LNCaP clone FGC (cell line): ENCODE measurements around the gene IER2.
A peak's percentile ranks its signal among the peaks of the same experiment; 100 is the strongest.

Experiments
- DNase-seq: peaks from one replicate; pipeline ENCODE4 v3.0.0-alpha.2; 2011; ENCODE audit warnings: low read depth
- H3K4me3 ChIP-seq: 2 replicates; pipeline ENCODE4 v1.5.1; 2011; ENCODE audit warnings: mild to moderate bottlenecking, low read depth, low read length, control low read depth
- CTCF ChIP-seq: IDR thresholded peaks from 2 replicates; pipeline ENCODE4 v1.5.1; 2012; ENCODE audit warnings: mild to moderate bottlenecking; ENCODE audit not compliant: control insufficient read depth, insufficient read depth; ENCODE audit errors: extremely low read depth

IER2 gene

DNA sequence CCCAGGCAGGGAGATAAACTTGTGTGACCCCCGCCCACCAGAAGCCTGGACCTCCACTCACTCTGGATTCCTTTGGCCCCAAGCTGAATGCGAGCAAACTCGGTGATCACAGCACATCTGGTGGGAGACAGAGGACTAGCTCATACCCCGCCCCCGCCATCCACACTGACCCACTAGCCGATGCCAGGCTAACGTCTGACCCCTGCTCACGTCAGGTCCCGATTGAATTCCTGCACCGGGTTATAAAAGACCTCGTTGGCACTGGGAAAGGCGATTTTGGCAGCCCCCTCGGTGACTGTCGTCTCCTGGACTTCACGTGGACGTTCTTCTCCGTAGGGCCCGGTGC lies 34.3 kb upstream of the IER2 start:
- peak overlapping the region; percentile 97 for H3K4me3 ChIP-seq
- no peak for TF ChIP-seq CTCF
- DNase-seq = no peak

DNA sequence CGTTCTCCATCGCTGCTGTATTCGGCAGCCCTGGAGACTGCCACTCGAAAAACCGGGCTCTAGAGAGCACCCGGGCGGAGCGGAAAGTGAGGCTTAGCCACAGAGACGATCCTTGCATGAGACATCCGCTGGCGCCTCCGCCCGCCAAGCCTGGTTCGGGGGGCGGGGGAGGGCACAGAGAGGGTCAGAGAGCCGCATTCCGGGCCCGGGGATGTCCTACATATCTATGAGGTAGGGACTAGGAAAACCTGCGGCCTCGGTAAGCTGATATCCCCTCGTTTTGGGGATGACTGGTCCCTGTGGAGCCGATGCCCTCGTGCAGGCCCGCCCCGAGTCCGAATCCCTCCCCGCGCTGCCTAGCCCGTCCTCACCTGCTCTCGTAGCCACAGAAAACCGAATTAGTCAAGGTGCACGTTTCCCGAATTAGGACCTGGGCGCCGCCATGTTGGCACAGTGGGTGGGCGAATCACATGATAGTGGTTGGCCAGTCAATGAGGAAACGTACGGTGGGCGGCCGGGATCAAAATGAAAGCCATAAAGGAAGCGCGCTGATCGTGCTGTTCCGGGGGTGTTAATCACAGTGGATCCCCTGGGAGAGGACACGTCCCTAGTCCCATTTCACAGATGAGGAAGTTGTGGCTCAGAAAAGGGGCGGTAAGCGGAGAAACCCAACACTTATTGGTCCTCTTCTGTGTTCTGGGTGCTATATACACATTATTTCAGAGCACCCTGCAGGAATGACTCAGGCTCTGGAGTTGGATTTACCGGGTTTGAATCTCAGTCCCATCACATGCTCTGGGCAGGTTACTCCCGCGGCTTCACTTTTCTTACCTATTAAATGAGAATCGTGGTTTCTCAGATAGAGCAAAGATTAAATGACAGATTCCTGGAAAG lies 33.7 kb upstream of the IER2 start, which contains the start of gene TRMT1:
Gene TRMT1, minus strand, starts transcription at position 459 of the 894 bp plus-strand sequence. Its CDS starts 341 bp downstream, at position 118.
- DNase-seq = peak; percentile 75
- TF ChIP-seq CTCF = no peak
- peak within 1 kb of the TSS; percentile 97 for H3K4me3 ChIP-seq

DNA sequence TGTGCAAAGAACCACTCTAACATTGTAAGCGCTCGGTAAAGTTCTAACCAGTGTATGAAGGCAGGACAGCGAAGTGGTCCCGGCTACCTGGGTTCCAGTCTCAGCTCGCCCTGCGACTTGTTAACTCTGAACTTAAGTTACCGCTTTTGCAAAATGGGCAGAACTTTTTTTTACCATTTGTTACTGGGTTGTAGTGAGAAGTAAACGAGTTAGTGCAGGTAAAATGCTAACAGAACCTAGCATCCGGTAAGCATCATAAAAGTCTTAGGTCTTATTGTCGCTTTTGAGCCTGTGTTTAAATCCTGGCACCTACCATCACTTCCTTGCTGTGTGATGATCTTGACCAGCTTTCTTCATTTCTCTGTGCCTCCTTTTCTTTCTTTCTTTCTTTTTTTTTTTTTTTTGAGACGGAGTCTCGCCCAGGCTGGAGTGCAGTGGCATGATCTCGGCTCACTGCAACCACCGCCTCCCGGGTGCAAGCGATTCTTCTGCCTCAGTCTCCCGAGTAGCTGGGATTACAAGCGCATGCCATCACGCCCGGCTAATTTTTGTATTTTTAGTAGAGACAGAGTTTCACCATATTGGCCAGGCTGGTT lies 32.9 kb upstream of the IER2 start:
- TF ChIP-seq CTCF = no peak
- H3K4me3 ChIP-seq = peak overlapping the region; percentile 97
- DNase-seq = no peak

GRCh38 chr19:13117772-13118423 lies 32.3 kb upstream of the IER2 start, which contains the start of gene NACC1:
TSS of gene NACC1 (plus strand) at chr19:13118264. CDS start at chr19:13135208, 16,944 bp downstream.
- peak; percentile 32 for DNase-seq
- TF ChIP-seq CTCF = no peak
- H3K4me3 ChIP-seq = peak within 1 kb of the TSS; percentile 97

DNA sequence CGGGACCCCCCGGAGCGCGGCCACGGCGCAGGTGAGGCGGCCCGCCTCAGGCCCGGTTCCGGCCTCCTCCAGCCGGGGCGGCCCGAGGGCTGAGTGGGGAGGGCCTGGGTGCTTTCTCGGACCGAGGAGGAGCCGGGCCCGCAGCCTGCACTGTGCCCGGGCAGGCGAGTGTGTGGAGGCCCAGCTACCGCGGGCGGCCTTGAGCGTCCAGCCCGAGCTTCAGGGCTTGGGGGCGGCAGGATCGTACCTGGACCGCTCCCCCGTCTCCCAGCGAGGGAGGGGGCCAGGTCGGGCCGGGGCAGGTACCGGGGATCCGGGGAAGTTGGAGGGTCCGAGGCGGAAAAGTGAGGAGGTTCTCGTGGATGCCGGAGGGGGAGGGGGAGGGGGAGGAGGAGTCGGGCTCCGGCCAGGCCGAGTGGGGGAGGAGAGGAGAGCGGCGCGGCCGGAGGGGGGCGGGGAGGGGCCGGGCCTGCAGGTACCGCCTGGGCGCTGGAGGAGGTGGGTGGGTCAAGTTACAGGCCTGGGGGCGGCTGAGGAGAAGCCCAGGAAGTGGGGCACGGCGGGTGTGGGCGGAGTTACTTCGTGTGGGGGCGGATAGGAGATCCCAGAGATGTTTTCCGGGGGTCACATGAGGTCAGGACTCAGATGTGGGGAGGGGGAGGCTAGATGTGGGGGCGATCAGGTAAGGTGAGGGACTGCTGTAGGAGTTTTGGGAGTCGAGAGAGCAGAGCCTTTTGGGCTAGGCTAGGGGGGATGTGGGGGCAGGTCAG lies 31.6 kb upstream of the IER2 start:
- no peak for TF ChIP-seq CTCF

GRCh38 chr19:13119627-13120026 lies 30.6 kb upstream of the IER2 start:
- peak overlapping the region; percentile 95 for H3K4me3 ChIP-seq

More for the DNA sequence above, 31.6 kb upstream of the IER2 start:
- no peak for DNase-seq
- peak overlapping the region; percentile 95 for H3K4me3 ChIP-seq

More at GRCh38 chr19:13119627-13120026, 30.6 kb upstream of the IER2 start:
- no peak for TF ChIP-seq CTCF
- no peak for DNase-seq
